GDM1 (cell line): Measurements from ENCODE around the gene CASR.
"Not testable (repeated sequence)": the region's sequence is repeated elsewhere in the genome, so short reads cannot be mapped to it uniquely, and the experiment has no call there.

Source experiments
- DNase-seq: peaks from one replicate; lab custom pipeline; 2025; lab: John Stamatoyannopoulos, UW

CASR gene, protein sequence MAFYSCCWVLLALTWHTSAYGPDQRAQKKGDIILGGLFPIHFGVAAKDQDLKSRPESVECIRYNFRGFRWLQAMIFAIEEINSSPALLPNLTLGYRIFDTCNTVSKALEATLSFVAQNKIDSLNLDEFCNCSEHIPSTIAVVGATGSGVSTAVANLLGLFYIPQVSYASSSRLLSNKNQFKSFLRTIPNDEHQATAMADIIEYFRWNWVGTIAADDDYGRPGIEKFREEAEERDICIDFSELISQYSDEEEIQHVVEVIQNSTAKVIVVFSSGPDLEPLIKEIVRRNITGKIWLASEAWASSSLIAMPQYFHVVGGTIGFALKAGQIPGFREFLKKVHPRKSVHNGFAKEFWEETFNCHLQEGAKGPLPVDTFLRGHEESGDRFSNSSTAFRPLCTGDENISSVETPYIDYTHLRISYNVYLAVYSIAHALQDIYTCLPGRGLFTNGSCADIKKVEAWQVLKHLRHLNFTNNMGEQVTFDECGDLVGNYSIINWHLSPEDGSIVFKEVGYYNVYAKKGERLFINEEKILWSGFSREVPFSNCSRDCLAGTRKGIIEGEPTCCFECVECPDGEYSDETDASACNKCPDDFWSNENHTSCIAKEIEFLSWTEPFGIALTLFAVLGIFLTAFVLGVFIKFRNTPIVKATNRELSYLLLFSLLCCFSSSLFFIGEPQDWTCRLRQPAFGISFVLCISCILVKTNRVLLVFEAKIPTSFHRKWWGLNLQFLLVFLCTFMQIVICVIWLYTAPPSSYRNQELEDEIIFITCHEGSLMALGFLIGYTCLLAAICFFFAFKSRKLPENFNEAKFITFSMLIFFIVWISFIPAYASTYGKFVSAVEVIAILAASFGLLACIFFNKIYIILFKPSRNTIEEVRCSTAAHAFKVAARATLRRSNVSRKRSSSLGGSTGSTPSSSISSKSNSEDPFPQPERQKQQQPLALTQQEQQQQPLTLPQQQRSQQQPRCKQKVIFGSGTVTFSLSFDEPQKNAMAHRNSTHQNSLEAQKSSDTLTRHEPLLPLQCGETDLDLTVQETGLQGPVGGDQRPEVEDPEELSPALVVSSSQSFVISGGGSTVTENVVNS

DNA sequence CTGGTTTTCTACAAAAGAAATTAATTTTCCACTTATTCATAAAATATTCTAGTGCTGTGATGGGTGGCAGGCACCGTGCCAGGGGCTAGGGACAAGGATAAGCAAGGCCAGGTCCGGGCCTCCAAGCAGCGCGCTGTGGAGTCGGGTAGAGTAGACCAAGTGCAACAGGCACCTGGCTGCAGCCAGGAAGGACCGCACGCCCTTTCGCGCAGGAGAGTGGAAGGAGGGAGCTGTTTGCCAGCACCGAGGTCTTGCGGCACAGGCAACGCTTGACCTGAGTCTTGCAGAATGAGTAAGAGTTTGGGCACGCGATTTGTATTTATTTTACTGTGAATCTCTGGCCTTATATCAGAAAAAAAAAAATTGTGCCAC, at the start of gene CASR:
Gene CASR, plus strand, starts transcription at position 148 of the 372 bp plus-strand sequence. CDS start 70,522 bp downstream, outside the sequence.
- DNase-seq: no peak

DNA sequence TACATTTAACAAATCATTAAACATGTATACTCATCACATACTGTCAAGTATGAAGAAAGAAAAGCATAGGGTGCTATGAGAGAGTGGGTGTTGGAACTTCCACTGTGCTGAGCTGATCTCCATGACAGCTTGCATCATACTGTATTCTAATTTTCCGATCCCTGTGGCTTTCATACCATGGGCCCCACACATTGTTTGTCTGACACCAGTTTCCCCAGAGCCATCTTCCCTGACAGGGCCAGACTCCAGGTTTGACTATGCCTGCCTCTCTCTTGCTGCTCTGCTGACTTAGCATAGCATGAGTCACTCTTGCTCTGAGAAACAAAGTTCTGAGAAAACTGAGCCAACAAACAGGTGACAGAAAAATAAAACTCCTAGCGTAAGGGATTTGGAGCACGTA, 37.0 kb upstream of the CASR start:
- DNase-seq: no peak

DNA sequence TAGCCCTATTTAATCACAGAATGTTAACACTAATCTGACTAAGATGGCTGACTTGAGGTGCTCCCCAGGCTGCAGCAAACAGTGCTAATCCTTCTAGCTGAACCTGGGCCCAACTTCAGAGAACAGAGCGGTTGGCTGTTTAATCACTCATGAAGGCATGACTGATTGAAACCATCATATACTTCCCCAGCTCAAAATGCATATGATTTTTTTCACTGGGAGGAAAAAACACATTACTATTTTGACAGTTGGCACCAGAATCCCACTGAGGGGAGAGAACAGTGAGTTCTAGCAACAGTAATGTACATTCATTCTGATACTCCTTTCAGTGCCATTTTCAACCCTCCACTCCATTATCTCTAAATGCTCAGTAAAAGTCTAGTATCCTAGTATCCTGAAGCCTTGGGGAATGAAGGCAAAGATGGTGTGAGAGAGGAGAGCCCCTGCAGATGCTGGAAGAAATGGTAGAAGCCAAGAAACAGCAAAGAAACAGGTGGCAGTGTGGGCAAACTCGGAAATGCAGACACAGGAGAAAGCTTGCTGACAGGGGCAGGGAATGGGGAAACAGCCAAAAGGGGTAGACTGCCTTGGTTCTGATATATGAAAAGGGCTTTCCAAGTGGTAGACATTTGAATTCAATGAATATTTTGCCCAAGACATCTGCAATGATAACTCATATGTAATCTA, 34.4 kb upstream of the CASR start:
- DNase-seq: no peak

DNA sequence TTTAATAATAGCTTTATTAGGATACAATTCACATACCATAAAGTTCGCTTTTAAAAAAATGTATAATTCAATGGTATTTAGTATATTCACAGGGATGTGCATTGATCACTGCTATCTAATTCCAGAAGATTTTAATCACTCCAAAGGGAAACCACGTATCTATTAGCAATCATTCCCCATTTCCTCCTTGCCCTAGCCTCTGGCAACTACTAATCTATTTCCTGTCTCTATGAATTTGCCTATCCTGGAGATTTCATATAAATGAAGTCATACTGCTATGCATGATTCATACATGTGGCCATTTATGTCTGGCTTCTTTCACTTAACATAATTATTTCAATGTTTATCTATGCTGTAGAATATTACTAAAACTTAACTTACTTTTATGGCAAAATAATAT, 32.0 kb upstream of the CASR start:
- DNase-seq: no peak

DNA sequence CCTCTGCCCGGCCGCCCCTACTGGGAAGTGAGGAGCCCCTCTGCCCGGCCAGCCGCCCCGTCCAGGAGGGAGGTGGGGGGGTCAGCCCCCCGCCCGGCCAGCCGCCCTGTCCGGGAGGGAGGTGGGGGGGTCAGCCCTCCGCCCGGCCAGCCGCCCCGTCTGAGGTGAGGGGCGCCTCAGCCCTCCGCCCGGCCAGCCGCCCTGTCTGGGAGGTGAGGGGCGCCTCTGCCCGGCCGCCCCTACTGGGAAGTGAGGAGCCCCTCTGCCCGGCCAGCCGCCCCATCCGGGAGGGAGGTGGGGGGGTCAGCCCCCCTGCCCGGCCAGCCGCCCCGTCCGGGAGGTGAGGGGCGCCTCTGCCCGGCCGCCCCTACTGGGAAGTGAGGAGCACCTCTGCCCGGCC, 18.5 kb upstream of the CASR start:
- not testable (repeated sequence) for DNase-seq

DNA sequence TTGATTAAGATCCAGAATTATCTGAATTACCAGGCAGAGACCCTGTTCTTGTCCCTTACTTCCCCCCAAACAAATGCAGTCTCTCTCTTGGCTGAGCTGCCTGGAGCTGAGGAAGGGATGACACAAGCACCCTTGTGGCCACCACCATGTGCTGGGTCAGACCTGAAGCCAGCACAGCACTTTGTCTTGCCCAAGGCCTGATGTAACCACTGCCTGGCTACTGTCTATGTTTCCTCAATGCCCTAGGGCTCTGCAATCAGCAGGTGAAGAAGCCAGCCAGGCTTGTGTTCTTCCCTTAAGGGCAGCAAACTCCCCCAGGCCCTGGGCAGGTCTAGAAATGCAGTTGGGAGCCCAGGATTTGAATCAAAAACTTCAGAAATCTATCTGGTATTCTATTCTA, 15.8 kb upstream of the CASR start:
- no peak for DNase-seq

DNA sequence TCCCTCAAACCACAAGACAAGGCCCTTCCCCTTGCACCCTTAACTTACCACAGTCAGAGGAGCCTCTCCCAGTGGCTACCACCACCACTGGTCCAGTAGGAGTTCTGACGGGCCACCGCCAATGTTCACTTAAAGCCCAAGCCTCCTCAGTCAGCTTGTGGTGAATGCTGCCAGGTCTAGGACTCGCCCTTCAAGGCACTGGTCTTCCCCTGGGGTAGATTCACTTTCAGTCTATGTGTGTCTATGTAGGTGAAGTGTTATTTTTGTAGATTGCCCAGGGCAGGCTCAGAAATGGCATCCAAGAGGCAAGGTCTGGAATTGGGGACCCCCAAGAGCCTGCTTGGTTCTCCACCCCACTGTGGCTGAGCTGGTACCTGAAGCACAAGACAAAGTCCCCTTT, 15.4 kb upstream of the CASR start:
- DNase-seq: no peak

DNA sequence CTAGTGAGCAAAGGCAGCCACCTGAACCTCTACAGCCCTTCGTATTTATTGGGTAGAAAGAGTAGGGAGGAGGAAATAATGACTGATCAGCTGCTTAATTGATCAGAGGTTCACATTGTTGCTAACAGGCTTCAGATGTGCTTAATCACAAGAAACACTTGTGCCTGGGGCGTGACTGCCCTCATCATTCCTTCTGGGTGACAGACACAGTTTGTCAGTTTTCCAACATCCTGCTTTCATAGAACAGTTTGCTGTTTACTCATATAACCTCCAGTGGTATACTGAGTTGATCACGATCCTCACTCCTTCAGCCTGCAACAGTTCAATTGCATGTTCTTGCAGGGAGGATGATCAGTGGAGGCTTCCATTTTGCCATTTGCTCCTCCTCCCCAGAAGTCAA, 13.6 kb upstream of the CASR start:
- no peak for DNase-seq

DNA sequence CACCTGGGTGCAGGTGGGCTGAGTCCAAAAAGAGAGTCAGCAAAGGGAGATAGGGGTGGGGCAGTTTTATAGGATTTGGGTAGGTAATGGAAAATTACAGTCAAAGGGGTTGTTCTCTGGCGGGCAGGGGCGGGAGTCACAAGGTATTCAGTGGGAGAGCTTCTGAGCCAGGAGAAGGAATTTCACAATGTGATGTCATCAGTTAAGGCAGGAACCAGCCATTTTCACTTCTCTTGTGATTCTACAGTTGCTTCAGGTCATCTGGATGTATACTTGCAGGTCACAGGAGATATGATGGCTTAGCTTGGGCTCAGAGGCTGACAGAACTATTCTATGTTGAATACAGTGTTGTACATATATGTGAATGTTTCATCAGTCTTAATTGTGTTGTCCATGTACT, 12.1 kb upstream of the CASR start:
- not testable (repeated sequence) for DNase-seq

DNA sequence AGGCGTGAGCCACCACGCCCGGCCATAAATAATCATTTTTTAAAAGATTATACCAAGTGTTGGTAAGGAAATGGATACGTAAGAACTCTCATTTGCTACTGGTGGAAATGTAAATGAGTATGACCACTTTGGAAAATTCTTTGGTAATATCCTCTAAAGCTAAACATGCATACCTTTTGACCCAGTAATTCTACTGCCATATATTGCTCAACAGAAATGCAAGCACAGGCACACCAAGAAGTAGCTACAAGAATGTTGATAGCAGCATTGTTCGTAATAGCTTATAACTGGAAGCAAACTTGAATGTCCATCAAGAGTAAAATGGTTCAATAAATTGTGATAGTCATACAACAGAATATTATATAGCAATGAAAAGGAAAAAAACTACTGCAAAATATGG, 4.8 kb upstream of the CASR start:
- DNase-seq: no peak

DNA sequence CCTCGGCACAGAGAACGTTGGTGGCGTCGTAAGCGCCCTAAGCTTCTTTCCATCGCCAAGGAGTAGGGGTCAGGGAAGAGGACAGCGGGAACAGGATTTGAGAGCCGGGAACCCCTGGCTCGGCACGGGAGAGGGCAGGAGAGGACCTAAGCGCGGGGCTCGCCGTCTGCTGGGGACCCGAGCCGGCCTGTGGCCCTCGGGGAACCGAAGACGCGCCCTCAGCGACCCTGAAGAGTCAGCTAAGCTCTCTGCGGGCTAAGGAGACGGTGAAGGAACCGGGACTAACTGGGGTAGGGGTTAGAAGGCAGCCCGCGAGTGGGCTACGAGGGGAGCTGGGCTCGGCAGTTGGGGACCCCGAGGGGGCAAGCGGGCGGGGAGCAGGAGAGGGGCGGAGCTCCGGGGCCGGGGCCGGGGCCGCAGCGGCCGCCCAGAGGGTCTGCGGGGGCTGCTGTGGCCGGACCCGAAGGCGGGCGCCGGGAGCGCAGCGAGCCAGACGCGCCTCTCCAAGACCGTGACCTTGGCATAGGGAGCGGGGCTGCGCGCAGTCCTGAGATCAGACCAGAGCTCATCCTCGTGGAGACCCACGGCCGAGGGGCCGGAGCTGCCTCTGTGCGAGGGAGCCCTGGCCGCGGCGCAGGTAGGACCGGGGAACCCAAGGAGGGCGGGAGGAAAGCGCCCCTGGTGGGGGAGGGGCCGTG, 574 bp downstream of the CASR start:
- DNase-seq: no peak

DNA sequence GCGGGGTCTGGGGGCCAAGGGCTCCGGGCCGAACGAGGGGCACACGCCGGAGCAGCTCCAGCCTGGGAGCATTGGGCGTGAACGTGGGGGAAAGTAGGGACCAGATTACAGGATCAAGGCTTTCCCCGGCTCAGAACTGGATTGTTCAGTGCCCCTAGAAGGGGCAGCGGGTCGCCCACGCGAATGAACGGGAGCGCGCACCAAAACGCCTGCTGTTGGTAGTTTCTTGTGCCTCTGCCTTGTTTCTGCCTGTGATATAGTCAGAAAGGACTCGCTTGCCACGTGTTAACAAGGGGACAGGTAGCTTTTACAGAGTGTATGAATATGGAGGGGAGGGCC, 1.1 kb downstream of the CASR start:
- no peak for DNase-seq

DNA sequence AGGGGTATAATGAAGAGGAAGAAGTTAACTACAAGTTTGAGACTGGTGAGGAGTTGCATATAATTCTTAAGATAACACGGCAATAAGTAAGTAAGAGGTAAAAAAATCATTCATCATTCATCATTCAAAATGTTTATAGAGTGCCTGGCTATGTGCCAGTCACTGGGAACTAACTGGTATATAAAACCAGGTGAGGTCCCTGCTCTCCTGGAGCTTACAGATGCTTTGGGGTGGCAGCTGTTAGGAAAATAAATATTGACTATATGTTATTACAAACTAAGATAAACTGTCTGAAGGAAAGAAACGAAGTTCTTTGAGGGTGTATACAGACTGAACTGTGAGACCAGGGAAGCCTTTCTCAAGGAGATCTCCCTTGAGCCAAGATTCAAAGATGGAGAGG, 2.9 kb downstream of the CASR start:
- DNase-seq: no peak

DNA sequence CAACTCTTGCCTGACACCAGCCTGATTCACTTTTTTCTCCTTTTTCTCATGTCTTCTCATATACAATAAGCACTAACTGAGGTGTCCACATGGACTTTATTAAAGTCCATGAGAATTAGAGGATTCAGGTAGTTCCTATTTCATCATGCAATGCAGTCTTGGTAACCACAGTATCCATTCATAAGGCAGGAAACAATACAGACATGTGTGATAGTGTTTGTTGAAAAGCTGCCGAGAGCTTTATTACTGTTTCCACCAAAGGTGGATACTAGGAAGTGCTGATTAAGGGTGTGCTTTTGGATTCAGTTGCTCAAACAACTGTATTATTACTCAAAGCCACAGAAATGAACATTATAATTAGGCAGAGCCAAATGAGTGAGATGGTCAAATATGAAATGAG, 5.3 kb downstream of the CASR start:
- no peak for DNase-seq

DNA sequence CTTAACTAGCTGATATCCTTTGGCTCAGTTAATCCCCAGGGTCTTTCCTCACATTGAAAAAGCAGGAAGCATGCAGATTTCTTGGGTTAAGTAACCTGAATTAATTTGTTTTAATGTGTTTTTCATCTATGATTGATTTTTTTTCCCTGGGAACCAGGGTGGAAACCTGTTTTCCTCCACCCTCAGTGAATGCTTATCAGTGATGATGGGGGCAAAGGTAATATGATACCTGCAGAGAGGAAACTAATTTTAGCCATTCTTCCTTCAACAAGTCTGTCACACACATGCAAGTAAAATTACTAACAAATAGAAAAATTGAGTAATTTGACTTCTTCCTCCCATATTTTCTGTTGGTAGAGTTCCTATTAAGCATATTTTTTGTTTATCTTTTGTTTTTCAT, 5.9 kb downstream of the CASR start:
- DNase-seq: no peak

DNA sequence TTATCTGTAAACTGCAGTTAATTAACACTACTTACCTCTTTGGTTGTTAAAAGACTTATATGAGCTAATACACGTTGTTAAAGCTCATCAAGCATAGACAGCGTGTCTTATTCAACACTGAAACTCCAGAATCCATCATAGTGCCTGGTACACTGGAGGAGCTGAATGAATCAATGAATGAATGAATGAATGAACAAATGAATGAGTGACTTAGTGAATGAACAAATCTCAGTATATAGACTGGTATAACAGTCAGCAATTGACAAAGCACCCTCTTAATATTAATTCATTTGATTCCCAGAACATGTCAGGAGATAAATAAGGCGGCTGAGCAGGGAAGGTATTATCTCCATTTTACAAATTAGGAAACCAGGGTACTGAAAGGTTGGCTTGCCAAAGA, 7.1 kb downstream of the CASR start:
- DNase-seq: no peak

DNA sequence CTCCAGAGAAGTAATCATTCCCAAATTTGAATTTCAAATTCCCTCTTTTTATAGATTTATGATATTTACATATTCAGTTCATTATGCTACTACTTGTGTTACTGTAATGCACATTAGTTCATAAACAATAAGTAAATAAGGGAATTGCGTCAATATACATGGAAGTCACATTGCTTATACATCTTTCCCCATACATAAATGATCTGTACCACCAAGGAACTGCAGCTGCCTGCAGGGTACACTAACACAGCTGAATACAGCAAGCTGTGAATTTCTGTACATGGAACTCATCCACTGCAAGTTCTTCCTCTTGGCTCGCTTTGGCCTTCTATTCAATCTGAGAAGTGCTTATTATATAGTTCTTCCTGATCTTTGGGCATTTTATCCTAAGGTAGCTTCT, 15.5 kb downstream of the CASR start:
- no peak for DNase-seq

DNA sequence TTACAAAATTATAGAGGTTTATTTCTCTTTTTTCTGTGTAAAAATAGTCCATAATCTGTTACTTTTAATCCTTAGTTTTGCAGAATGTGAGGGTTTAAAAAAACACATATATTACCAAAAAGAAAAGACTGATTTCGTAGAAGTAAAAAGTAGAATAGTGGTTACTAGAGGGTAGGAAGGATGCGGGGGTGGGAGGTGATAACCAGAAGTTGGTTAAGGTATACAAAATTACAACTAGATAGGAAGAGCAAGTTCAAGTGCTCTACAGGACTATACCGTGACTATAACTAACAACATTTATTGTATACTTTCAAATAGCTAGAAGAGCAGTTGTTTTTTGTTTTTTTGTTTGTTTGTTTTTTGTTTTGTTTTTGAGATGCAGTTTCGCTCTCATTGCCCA, 16.1 kb downstream of the CASR start:
- DNase-seq: no peak

DNA sequence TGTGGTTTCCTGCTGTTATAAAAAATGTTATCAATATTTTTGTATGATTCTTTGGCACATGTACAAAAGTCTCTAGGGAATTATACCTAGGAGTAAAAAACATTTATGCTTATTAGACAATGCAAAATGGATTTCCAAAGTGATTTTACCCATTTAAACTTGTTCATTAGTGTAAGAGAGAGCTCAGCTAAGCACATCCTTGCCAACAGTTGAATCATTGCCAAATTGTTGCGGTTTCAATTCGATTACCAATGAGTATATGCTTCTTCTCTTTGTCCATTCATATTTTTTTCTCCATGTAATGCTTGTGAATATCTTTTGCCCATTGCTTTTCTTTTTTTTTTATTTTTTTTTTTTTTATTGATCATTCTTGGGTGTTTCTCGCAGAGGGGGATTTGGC, 17.2 kb downstream of the CASR start:
- DNase-seq: no peak

DNA sequence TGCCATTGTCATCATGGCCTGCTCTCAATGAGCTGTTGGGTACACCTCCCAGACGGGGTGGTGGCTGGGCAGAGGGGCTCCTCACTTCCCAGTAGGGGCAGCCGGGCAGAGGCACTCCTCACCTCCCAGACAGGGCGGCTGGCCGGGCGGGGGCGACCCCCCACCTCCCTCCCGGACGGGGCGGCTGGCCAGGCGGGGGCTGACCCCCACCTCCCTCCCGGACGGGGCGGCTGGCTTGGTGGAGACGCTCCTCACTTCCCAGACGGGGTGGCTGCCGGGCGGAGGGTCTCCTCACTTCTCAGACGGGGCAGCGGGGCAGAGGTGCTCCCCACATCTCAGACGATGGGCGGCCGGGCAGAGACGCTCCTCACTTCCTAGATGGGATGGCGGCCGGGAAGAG, 18.0 kb downstream of the CASR start:
- DNase-seq: not testable (repeated sequence)

DNA sequence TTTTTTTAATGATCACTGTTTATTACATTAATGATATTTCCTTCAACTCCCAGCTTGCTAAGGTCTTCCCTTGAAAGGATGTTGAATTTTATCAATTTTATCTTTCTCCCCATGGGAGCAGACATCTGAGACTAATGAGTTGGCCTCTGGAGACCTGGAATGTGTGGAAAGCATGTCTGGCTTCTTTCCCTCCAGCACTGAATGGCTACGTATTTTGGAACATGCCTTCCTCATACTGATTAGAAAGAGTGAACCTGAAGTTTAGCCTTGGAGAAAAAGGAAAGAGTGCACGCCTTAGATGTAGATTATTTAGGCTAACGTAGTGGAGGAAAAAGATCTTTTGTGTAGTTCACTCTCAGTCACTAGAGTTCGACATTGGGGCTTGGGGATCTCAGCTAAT, 25.1 kb downstream of the CASR start:
- DNase-seq: no peak

DNA sequence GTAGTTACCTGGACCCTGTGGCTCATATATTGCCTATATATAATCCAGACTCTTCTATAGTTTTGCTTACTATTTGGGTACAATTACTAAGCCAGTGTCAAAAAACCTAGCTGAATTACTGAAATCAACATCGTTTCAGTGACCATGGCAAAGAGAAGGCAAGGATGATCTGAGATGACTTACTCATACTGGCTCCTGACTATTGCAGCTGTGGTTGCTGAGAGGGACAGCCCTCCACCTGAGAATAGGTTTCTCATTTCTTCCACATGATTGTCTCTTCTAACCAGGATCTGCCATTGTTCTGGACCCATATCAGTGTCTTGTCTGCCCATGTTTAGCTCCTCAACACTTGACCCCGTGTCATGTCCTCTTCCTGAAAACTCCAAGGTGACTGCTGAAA, 30.2 kb downstream of the CASR start:
- DNase-seq: no peak
